GDM1 (cell line): Measurements from ENCODE around the gene ATG16L2.
"Not testable (repeated sequence)": the region's sequence is repeated elsewhere in the genome, so short reads cannot be mapped to it uniquely, and the experiment has no call there.

Experiments
- DNase-seq: peaks from one replicate; lab custom pipeline; 2025; lab: John Stamatoyannopoulos, UW

Gene ATG16L2

DNA sequence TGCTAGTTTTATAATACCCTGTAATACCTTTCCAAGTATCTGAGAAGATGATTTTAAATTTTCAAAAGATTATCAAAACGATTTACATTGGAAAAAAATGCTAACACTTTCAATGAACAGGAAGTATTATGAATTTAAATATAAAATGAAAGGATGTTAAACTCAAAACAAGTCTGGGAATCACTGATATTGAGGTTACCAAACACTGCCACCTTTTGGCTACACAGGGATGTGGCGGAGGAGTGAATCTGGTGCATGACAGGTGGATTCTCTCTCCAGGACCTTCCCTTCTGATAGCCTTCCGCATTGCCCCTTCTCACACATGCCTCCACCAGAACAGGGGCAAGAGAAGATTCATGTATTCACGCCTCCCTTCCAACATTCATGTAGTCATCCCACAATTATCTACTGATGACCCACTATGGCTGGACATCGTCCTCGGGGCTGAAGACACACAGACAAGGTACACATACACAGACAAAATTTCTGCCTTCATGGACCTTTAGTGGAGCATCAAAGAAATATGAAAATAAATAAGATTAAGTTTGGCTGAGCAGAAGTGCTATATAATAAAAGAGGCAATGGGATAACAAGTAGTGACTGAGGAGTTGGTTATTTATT, 34.7 kb downstream of the ATG16L2 start:
- DNase-seq: no peak

DNA sequence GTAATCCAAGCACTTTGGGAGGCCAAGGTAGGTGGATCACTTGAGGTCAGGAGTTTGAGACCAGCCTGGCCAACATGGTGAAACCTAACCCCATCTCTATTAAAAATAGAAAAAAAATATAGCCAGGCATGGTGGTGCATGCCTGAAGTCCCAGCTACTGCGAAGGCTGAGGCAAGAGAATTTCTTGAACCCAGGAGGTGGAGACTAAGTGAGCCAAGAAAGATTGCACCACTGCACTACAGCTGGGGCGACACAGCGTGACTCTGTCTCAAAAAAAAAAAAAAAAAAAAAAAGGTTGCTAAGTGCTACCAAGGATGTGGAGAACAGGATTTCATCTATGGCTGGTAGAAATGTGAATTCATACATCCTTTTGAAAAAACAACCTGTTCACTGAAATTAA, 36.6 kb downstream of the ATG16L2 start:
- no peak for DNase-seq

- no peak for DNase-seq
Measured at GRCh38 chr11:72851726-72852125, 37.5 kb downstream of the ATG16L2 start.

- no peak for DNase-seq
Measured at GRCh38 chr11:72856065-72856464, 41.9 kb downstream of the ATG16L2 start.

DNA sequence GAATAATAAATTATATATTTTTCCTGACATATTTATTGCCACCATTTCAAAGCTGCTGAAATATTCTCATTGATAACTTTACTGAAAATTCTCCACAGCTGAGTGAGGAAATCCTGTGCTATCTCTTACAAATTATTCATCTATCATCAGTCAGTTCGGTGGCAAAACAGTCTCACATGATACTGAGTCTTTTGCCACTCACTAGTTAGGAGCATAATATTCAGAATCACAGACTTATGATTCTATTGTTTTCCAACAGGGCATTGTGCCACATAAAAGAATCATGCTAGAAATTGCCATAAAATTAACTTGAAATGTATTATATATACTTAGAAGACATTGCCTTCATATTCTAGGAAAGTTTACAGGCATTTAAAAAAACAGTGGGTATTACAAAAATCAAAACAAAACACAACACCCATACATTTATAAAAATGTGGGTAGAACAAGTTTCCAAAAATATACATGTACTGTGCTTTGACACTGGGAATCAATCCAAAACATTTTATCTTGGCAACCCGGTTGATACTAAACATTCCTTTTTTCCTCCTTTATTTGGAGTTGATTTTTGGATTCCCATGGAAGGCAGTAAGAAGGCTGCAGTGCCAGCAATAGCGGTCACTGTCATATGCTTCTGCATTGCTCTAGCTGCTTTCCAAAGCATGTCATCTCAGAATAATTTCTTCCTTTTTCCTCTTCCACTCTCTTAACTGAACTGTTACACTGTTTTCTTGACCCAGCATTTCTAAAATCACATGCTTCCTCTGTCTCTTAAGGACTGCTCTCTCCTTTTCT, 42.5 kb downstream of the ATG16L2 start:
- DNase-seq: no peak

- DNase-seq: not testable (repeated sequence)
Measured at GRCh38 chr11:72858267-72858666, 44.1 kb downstream of the ATG16L2 start.

DNA sequence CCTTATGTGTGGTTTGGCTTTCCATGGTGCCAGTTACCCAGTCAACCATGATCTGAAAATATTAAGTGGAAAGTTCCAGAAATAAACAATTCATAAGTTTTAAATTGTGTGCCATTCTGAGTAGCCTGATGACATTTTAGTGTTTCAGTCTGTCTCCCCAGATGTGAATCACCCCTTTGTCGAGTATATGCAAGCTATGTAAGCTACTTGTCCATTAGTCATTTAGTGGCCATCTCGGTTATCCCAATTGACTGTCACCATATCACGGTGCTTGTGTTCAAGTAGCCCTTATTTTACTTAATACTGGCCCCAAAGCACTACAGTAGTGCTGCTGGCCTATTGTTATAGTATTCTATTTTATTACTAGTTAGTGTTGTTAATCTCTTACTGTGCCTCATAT, 44.9 kb downstream of the ATG16L2 start:
- DNase-seq: no peak

- DNase-seq: no peak
Measured at GRCh38 chr11:72860010-72860409, 45.8 kb downstream of the ATG16L2 start.

DNA sequence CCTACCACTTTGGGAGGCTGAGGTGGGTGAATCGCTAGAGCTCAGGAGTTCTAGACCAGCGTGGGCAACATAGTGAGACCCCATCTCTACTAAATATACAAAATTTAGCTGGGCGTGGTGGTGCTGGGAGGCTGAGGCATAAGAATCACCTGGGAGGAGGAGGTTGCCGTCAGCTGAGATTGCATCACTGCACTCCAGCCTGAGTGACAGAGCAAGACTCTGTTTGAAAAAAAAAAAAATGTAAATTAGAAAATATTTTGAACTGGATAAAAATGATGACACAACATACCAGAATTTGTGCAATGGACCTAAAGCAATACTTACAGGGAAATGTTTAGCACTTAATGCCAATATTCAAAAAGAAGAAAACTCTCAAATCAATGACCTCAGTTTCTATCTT, 46.4 kb downstream of the ATG16L2 start:
- DNase-seq: no peak

- no peak for DNase-seq
Measured at GRCh38 chr11:72863091-72863490, 48.9 kb downstream of the ATG16L2 start.

DNA sequence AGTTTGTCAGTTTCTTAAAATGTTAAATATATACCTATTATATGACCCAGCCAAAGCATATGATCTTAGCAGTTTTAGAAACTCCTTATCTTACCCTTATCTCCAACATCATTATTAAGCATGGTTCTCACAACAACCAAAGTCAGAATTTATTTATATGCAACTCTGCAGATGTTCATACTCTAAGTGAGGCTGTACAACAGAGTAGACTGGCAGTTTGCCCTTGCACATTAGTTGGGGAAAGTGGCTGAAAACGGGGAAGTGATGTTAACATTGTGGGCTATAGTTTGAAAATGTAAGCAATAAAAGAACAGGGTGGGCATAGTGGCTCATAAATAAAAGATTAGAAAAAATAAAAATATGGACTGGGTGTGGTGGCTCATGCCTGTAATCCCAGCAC, 49.7 kb downstream of the ATG16L2 start:
- no peak for DNase-seq

DNA sequence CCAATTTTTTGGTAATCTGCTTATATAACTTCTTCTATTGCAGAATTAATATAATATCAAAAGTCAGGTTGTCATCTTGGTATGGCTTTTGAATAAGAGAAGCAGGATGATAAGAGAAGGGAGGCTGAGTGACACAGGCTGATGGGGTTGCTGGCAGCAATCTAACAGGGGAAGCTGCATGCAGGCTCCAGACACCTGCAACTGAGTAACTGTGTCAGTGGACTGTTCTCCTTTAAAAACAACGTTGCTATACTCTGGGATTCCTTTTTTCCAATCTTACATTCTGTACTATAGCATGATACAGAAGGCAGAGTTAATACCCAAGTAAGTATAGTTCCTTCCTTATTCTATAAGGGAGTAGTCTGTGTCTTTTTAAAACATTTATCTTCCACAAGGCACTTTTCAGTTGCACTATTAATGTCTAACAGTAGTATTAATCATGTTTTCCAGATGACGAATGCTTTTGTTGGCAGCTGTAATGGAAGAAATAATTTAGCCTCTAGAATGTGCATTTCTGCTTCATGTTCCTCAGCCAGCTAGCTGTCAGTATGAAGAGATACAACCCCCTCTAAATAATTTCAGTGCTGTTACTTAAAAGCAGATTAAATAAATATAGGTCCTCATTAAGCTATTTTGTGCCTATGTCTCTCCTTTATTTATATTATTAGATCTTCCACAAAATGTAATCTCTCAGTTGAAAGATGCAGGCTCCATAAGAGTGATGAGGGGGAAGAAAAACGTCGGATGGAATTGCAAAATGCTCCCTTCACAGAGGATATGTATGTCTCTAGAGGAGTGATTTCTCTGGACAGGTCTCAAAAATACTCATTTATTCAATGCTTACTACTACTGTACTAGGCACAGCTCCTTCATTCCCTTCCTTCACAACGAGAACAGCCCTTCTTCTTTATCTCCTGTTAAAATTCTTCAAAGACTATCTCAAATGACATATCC, 50.8 kb downstream of the ATG16L2 start:
- no peak for DNase-seq

GRCh38 chr11:72867970-72868369, 53.8 kb downstream of the ATG16L2 start:
- DNase-seq: no peak

DNA sequence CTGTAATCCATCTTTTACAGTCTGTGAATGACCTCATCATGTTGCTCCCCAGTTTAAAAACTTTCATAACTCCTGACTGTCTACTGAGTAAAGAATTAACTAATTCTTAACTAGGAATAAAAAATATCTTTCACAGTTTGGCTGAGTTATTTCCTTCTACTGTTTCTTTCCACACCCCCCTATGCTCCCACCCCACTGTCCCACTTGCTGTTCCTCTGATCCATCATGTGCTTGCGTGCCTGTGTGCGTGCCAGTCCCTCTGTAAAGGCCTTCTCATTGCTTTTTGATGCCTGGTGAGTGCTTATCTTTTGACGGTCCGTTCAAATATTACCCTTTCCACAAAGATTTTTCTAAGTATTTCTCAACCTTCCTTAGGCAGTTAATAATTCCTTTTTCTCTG, 55.6 kb downstream of the ATG16L2 start:
- DNase-seq: no peak

GRCh38 chr11:72871119-72871518, 56.9 kb downstream of the ATG16L2 start:
- no peak for DNase-seq

- no peak for DNase-seq
Measured at GRCh38 chr11:72872012-72872411, 57.8 kb downstream of the ATG16L2 start.

GRCh38 chr11:72875736-72876135, 61.5 kb downstream of the ATG16L2 start:
- DNase-seq: no peak

DNA sequence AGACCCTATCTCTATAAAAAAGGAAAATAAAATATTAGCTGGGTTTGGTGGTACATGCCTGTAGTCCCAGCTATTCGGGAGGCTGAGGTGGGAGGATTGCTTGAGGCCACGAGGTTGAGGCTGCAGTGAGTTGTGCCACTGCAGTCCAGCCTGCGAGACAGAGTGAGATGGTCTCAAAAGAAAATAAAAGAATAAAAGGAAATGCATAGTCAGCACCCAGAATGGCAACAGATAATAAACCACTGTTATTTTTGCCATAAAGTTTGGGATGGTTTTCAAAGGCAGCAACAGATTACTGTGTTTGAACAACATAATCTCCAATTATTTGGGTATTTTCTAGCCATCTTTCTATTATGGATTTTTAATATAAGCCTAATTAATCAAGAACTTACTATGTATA, 61.9 kb downstream of the ATG16L2 start:
- no peak for DNase-seq
